ENCODE measurements around the gene ASXL1. TPM values are rescaled to one million over a fixed set of nuclear protein-coding genes. Genes with fewer than 3 reads are reported as not detected.

Gene ASXL1
- total and polyA plus RNA-seq, 9 of the 15 experiments (the other 6 are each of a cell fraction or from before 2014, with no cell fraction given) = 6.5 to 65.3 (median 32.3) TPM

- intact Hi-C loops (cut with micrococcal nuclease) (no loop called here), in situ Hi-C loops (cut with MboI) (no loop called here)
- Histone ChIP-seq H2AFZ (ENCODE audit: low read depth, low read length) (no peak overlapping the region), H3K9me3 (replicated peaks; ENCODE audit: control insufficient read depth, insufficient read depth, low read depth, low read length) (no peaks in the 10 kb centered on the region), H3K4me2 (ENCODE audit: insufficient read depth, low read length) (no peak overlapping the region), H3K9ac (ENCODE audit: insufficient read depth in 1 of 2, low read depth in 2 of 2, low read length in 2 of 2) (no peak overlapping the region), H3K4me1 (replicated peaks in 1 of 2; ENCODE audit: control insufficient read depth in 2 of 2, insufficient read depth in 2 of 2, low read length in 2 of 2) (no peaks in the 10 kb centered on the region; a peak in 1 of 5 replicates), H3K4me3 (no peak overlapping the region), H3K79me2 (ENCODE audit: control insufficient read depth, insufficient read depth, low read length) (peaks cover 25% of the 10 kb centered on the region), H3K9me1 (ENCODE audit: control insufficient read depth, insufficient read depth, low read length) (no peaks in the 10 kb centered on the region), H3K27me3 (ENCODE audit: control insufficient read depth in 2 of 2, insufficient read depth in 2 of 2, low read length in 2 of 2) (no peaks in the 10 kb centered on the region), H3K36me3 (ENCODE audit: control insufficient read depth, insufficient read depth, low read length) (peaks cover 29% of the 10 kb centered on the region; the same call in 2 of the 3 replicates), H3K27ac (ENCODE audit: extremely low read depth, low read depth, low read length) (no peak overlapping the region), H4K20me1 (replicated peaks; ENCODE audit: control insufficient read depth, insufficient read depth, low read length) (0 out of 2 replicates have a peak, but pooled peaks cover 3% of the 10 kb centered on the region)
- TF ChIP-seq ZNF280B (CRISPR knock-in tag; IDR thresholded peaks at IDR 0.05) (no peak), ZNF316 (IDR thresholded peaks at IDR 0.05) (0 out of 2 replicates have a peak, but pooled peaks have one; percentile 7), C11orf30 (IDR thresholded peaks at IDR 0.05; ENCODE audit: low read depth) (peak; percentile 12; the same call in 1 of the 2 replicates)
- ATAC-seq (no peak), DNase-seq (ENCODE audit: extremely low read depth in 1 of 4, low spot score in 3 of 4) (no peak), FAIRE-seq (no peak)
- ChIA-PET CTCF (ENCODE audit: low intra/inter-chr PET ratio) (no interaction called here), POLR2A (interaction anchor here (0.7 to 1.8 kb wide), 3 partner anchors 9 to 23 kb away, joined by 3 to 5 read pairs (median 4); no protein-coding TSS in a partner anchor)
- 84% methylated on average over 3 of the region's 3 CpGs for WGBS (ENCODE audit: insufficient coverage, low coverage, missing lambda C conversion rate)
- no TSS peak for BruUV-seq (replicated peaks)
Observed at GRCh38 chr20:32380745-32381144, 22.6 kb downstream of the ASXL1 start.
